GM13977 (cell line): ENCODE results near the gene ZNF593.

Experiments
- DNase-seq: peaks from one replicate; pipeline ENCODE4 v3.0.0; 2012; ENCODE audit warnings: low spot score
- in situ Hi-C: fragments of 300-500 bp; cut with MboI; formaldehyde crosslinking; loops from one replicate; pipeline ENCODE4 v1.12.0; 2022; ENCODE audit warnings: low sequenced_read_pairs, low pct_unique_long_range_greater_than_20kb, mixed read lengths, inconsistent platforms; ENCODE audit not compliant: unreplicated experiment
- TF ChIP-seq, protein P1 (sequence below): IDR thresholded peaks from 2 replicates; pipeline ENCODE4 v1.5.1; 2012; ENCODE audit warnings: mild to moderate bottlenecking, control low read depth; ENCODE audit not compliant: insufficient read depth; ENCODE audit errors: extremely low read depth, missing control alignments

The ZNF593 gene

DNA sequence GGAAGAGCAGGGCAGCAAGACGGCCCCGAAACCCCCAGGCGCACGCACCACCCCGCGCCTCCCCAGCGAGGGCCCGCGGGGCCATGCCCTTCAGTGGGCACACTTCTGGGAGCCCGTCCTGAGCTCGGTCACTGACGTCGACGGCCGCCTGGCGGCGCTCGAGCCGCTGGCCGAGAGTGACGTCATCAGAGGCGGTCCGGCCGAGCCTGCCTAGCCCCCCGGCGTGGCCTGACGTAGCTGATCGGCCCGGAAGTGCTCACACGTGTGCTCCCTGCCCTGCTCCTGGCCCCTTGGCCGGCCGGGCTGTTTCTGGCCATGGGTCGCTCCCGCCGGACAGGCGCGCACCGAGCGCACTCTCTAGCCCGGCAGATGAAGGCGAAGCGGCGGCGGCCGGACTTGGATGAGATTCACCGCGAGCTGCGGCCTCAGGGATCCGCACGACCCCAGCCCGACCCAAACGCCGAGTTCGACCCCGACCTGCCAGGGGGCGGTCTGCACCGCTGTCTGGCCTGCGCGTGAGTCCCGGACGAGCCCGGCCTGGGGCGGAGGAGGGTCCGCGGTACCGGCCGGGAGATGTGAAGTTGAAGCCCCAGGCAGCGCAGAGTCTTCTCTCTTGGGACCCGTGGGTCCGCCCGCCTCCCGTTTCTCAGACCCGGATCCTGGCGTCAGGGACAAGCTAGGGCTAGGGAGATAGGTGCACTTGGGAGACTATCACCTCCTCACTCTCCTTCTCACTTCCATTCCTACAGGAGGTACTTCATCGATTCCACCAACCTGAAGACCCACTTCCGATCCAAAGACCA is at the start of gene ZNF593:
Gene ZNF593, plus strand, starts transcription at position 240 of the 803 bp plus-strand sequence. Its CDS starts 76 bp downstream, at position 316.
- in situ Hi-C loops = no loop called here
- DNase-seq = peak; percentile 100
- TF ChIP-seq, protein P1, sequence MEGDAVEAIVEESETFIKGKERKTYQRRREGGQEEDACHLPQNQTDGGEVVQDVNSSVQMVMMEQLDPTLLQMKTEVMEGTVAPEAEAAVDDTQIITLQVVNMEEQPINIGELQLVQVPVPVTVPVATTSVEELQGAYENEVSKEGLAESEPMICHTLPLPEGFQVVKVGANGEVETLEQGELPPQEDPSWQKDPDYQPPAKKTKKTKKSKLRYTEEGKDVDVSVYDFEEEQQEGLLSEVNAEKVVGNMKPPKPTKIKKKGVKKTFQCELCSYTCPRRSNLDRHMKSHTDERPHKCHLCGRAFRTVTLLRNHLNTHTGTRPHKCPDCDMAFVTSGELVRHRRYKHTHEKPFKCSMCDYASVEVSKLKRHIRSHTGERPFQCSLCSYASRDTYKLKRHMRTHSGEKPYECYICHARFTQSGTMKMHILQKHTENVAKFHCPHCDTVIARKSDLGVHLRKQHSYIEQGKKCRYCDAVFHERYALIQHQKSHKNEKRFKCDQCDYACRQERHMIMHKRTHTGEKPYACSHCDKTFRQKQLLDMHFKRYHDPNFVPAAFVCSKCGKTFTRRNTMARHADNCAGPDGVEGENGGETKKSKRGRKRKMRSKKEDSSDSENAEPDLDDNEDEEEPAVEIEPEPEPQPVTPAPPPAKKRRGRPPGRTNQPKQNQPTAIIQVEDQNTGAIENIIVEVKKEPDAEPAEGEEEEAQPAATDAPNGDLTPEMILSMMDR = peak; percentile 97

- in situ Hi-C loops = no loop called here
- TF ChIP-seq, protein P1 = no peak
- DNase-seq = no peak
These were observed 47.6 kb upstream of the ZNF593 start for GRCh38 chr1:26121854-26122773.

GRCh38 chr1:26122988-26123973 is 46.4 kb upstream of the ZNF593 start:
- TF ChIP-seq, protein P1 = no peak
- no peak for DNase-seq
- in situ Hi-C loops = no loop called here

- in situ Hi-C loops = no loop called here
- DNase-seq = no peak
- TF ChIP-seq, protein P1 = no peak
These were observed 45.0 kb upstream of the ZNF593 start for GRCh38 chr1:26124418-26125331.

DNA sequence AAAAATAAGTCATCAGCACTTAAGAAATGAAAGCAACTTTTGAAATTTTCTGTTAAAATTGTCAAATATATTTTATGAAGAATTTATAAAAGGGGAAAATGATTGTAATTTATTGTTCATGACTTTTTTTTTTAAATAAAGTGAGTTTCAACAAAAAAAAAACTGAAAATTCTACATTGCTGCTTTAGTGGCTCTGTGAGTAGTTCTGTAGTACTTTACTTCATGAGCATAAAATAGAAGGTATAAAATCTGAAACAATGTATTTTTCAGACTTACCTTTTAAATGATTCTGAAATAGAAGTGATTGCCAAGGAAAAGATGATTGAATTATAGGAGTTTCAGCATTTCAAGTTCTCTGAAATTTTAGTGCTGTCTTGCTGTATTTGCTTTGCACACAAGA is 44.3 kb upstream of the ZNF593 start:
- in situ Hi-C loops = no loop called here
- DNase-seq = no peak
- TF ChIP-seq, protein P1 = no peak
